GM10248 (cell line): ENCODE data around the gene UCN3.
"Not testable (repeated sequence)": the region's sequence is repeated elsewhere in the genome, so short reads cannot be mapped to it uniquely, and the experiment has no call there.

Source experiments
- CTCF ChIA-PET: fragments of 300-600 bp; sonication (Branson Sonifier 250); formaldehyde crosslinking; extraction: SDS; loops from one replicate; lab custom pipeline; 2021; ENCODE audit warnings: antibody characterized with exemption; lab: Yijun Ruan, JAX
- POLR2A ChIA-PET: fragments of 350-650 bp; sonication (Branson Sonifier 250); formaldehyde crosslinking; extraction: SDS; loops from one replicate; lab custom pipeline; 2020; ENCODE audit warnings: antibody characterized with exemption; lab: Yijun Ruan, JAX
- DNase-seq: peaks from one replicate; pipeline ENCODE4 v3.0.0; 2012; ENCODE audit errors: extremely low spot score
- CTCF ChIP-seq: IDR thresholded peaks from 2 replicates; pipeline ENCODE4 v1.5.1; 2012; ENCODE audit warnings: mild to moderate bottlenecking, low read depth; ENCODE audit errors: extremely low read depth, missing control alignments, control extremely low read depth

Gene UCN3

GRCh38 chr10:5399332-5399731 lies 34.6 kb downstream of the UCN3 start:
- CTCF ChIA-PET, result interaction anchor here (1.3 to 2.0 kb wide), 2 partner anchors 16 to 584 kb away, joined by 3 to 4 read pairs; no protein-coding TSS in a partner anchor

GRCh38 chr10:5400468-5401240 lies 35.9 kb downstream of the UCN3 start:
- ChIA-PET POLR2A (no interaction called here), CTCF (interaction anchor here (1.9 kb wide), 1 partner anchor 17 kb away, joined by 5 read pairs; no protein-coding TSS in a partner anchor)
- DNase-seq, result no peak
- TF ChIP-seq CTCF, result no peak

More at GRCh38 chr10:5399332-5399731, 34.6 kb downstream of the UCN3 start:
- POLR2A ChIA-PET, result no interaction called here
- DNase-seq, result no peak
- TF ChIP-seq CTCF, result no peak

GRCh38 chr10:5402798-5403197 lies 38.0 kb downstream of the UCN3 start:
- no peak for DNase-seq
- POLR2A ChIA-PET, result no interaction called here
- no peak for TF ChIP-seq CTCF
- CTCF ChIA-PET, result interaction anchor here (1.5 kb wide), 1 partner anchor 10 kb away, joined by 4 read pairs; no protein-coding TSS in a partner anchor

GRCh38 chr10:5404208-5405041 lies 39.7 kb downstream of the UCN3 start, which contains the start of gene TUBAL3:
TUBAL3 (minus strand) TSS chr10:5404828; CDS start chr10:5404792, 36 bp downstream.
- no peak for DNase-seq
- CTCF ChIA-PET, result interaction anchor here (0.7 kb wide), 1 partner anchor 21 kb away, joined by 3 read pairs; no protein-coding TSS in a partner anchor
- POLR2A ChIA-PET, result no interaction called here
- no peak for TF ChIP-seq CTCF

GRCh38 chr10:5406918-5407317 lies 42.2 kb downstream of the UCN3 start:
- no peak for DNase-seq
- CTCF ChIA-PET, result no interaction called here
- POLR2A ChIA-PET, result no interaction called here
- TF ChIP-seq CTCF, result no peak

GRCh38 chr10:5410787-5411186 lies 46.0 kb downstream of the UCN3 start:
- DNase-seq, POLR2A ChIA-PET: not testable (repeated sequence)

More at GRCh38 chr10:5410787-5411186, 46.0 kb downstream of the UCN3 start:
- CTCF ChIA-PET, result interaction anchor here (1.0 to 1.4 kb wide), 4 partner anchors 13 to 51 kb away, joined by 3 to 5 read pairs (median 3); no protein-coding TSS in a partner anchor
